Activated CD4-positive, alpha-beta T cell treated with anti-CD3 and anti-CD28 coated beads for 1 hour (primary cell): ENCODE results near the gene BOLA1.
A peak's percentile ranks its signal among the peaks of the same experiment; 100 is the strongest.
"Not testable (repeated sequence)": the region's sequence is repeated elsewhere in the genome, so short reads cannot be mapped to it uniquely, and the experiment has no call there.

Experiments
- DNase-seq: peaks from one replicate; pipeline ENCODE4 v3.0.0-alpha.2; 2020

Gene BOLA1, protein sequence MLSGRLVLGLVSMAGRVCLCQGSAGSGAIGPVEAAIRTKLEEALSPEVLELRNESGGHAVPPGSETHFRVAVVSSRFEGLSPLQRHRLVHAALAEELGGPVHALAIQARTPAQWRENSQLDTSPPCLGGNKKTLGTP

DNA sequence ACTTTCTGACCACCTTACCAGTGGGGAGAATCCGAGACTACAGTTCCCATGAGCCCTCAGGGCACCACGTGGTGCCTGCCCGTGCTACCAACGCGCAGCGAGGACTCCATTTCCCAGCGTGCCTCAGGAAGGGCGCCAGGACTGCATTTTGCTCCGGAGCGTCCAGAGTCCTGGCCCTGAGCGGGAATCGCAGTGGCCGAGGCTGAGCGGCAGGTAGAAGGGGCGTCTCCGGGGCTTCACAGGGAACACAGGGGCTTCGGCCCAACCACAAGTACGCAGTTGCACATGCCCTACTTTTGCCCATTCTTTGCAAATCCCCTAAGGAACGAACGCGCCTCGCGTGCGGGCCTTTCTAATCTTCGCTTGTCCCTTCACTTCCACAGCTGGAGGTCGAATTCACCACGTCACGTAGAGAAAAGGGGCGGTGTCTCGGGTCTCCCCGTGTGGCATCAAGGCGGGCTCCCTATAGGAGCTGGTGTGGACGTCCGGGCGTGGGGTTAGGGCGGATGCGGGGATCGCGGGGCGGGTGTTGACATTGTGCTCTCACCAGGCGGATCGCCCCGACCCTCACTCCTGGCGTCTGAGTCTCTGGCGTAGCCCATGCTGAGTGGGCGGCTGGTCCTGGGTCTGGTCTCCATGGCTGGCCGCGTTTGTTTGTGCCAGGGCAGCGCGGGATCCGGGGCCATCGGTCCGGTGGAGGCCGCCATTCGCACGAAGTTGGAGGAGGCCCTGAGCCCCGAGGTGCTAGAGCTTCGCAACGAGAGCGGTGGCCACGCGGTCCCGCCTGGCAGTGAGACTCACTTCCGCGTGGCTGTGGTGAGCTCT, at the start of gene BOLA1:
TSS of gene BOLA1 (plus strand) at position 109 of the 825 bp plus-strand sequence. CDS start at position 601, 492 bp downstream.
- peak; percentile 71 for DNase-seq

DNA sequence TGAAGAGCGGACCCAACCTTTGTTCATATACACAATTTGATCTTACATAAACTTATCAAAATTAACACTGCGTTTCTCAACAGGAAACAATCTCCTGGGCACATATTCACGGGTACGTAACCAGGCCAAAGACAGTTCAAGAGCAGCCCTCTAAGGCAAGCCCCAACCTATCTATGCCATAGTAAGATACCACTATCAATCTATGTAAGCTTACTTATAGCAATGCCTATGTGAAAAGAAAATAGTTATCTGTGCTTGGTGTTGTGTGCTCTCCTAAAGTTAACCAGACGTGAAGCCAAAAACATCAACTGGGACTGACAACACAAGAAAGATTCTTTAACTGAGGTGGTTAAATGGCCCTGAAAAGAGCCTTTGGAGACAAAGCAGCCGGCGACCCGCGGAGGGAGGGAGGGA, 49.4 kb upstream of the BOLA1 start:
- no peak for DNase-seq

DNA sequence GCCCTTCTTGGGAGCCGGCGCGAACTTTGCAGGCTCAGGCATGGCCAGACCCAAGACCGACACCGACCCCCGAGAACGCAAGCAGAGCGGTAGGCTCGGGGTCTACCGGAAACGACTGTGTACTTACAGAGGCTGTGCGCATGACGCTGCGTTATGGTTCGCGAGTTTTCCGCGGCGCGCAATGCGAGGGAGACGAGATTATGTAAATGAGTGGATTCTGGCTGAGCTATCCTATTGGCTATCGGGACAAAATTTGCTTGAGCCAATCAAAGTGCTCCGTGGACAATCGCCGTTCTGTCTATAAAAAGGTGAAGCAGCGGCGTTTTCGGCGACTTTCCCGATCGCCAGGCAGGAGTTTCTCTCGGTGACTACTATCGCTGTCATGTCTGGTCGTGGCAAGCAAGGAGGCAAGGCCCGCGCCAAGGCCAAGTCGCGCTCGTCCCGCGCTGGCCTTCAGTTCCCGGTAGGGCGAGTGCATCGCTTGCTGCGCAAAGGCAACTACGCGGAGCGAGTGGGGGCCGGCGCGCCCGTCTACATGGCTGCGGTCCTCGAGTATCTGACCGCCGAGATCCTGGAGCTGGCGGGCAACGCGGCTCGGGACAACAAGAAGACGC, 48.5 kb upstream of the BOLA1 start:
- not testable (repeated sequence) for DNase-seq

DNA sequence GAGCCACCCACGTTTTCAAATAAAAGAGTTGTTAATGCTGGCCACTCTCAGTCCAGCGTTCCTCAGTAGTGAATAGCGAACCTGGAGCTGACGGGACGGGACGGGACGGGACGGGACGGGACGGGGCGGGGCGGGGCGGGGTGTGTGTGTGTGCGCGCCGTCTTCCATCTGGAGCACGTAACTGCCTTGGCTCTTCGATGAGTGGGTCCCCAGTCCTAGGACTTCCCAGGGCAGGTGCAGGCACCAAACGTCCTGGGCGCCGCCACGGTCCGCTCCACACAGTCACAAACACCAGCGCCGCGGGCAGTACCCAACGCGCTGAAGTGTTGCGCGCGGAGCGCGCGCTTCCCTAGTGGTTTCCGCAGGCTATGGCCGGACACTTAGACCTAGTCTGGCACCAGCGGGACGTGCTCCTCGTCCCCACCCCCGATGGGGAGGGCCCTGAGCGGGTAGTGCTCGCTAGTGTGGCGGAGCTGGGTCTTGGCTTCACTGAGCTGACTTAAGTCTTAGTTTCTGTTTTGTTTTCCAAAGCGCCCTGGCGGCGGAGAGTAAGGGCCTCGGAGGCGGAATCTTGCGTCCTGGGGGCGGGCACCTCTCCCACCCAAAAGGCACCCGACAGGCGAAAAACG, 47.7 kb upstream of the BOLA1 start:
- not testable (repeated sequence) for DNase-seq

DNA sequence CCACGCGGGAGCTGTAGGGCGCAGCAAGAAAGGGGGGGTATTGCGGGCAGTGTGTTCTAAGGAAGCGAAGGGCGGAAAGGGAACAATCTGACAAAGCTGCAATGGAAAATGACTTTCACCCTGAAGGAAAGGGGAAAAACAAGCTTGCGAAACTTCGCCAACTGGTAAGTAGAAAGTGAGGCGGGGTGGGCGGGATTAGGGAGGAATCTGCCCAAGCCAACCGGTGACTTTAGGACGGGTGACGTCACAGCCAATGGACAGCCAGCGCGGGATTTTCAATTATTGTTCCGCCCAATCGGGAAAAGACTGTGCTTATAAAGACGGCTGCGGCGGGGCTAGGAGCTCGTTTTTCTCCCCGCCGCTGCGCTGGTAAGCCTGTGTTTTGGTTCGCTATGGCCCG, 47.1 kb upstream of the BOLA1 start:
- not testable (repeated sequence) for DNase-seq

DNA sequence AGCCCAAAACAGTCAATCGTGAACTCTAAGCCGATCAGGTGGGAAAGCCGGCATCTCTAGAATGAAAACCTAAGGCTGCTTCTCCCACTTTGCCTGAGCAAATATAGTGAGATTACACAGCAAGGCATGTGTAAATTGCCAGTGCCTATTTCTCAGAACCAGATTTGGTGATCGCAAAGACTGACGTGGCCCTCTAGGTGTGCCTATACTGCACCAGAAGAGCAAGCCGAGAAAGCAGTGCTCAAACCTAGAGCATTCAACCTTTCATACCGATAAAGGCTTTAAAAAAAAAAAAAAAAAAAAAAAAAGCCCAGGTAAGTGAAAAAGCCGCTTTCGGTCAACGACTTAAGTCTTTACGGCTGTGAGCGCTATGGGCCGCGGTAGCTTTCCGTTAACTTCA, 39.1 kb upstream of the BOLA1 start:
- not testable (repeated sequence) for DNase-seq

DNA sequence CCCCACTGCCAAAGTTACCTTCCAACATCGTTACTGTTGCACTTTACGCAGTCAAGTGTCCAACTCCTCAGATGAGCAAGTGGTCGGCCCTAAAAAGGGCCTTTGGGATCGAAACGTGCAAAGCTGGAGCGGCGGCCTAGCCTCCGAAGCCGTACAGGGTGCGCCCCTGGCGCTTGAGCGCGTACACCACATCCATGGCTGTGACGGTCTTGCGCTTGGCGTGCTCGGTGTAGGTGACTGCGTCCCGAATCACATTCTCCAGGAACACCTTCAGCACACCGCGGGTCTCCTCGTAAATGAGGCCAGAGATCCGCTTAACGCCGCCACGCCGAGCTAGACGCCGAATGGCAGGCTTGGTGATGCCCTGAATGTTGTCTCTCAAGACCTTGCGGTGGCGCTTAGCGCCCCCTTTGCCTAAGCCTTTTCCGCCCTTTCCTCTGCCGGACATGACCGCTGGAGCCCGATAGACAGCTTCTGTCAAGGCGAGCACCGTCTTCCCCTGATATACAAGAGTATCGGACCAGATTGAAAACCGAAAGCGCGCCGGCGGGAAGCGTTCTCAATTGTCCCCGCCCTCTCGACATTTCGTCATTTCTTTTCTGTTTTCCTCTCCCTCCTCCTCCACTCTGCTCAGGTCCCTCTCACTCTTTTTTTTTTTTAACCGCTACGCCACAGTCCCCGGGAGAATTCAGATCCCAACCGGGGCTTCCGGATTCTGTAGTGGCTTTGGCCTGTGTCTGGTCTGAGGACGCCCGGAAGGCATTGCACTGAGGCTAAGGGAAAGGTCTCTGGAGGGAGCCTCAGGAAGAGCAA, 38.5 kb upstream of the BOLA1 start:
- not testable (repeated sequence) for DNase-seq

DNA sequence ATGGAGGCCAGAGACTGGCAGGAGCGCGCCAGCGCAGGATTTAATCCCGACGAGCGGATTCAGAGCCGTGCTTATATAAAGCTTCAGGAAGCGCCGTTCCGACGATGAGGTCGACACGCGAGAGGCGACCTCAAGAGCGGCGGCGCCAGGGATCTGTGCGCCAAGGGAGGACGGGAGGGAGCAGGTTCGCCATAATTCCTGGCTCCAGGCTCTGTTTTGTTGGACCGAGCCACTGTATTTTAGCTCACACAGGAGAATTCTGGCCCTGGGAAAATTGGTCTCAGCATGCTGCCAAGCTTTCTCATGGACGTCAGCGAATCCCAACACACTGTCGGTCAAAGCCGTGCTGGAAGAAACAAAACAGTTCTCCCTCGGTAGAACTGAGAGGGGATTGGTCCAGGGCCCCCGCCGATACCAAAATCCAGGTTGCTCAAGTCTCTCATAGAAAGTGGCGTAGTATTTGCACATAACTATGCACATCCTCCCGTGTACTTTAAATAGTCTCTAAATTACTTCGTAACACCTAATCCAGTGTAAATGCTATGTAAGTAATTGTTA, 37.8 kb upstream of the BOLA1 start:
- not testable (repeated sequence) for DNase-seq

DNA sequence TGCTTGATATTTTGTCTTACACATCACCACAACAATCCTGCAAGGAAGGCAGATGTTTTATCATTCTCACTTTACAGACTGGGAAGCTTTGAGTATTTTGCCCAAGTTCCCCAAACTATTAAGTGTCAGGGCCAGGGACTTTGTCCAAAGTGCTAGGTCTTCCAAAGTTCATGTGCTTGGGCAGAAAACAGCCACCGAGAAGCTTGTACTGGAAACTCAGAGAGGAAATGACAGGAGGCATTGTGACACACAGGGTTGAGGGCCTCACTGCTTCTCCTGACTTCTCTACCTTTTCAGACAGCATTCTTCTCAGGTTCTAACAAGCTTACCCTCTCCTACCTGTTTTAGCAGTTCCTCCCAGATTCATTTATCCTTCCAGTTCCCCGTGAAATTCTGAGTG, 32.5 kb upstream of the BOLA1 start:
- not testable (repeated sequence) for DNase-seq

DNA sequence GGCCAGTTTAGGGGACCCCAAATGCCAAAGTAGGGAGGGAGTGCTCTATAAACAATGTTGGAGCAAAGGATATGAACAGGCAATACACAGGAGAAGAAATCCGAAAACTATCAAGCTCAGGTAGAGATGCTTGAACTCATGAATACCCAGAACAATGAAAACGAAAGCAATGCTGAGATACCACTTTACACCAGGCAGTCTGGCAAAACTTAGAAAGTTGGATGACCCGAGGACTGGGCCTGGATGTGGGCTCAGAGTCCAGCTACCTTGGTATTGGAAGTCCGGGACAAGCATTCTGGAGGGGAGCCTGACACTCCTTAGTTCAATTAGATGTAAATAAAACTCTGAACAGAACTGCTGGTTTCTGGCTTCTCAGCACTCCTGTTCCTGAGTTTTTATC, 26.3 kb upstream of the BOLA1 start:
- DNase-seq = not testable (repeated sequence)

DNA sequence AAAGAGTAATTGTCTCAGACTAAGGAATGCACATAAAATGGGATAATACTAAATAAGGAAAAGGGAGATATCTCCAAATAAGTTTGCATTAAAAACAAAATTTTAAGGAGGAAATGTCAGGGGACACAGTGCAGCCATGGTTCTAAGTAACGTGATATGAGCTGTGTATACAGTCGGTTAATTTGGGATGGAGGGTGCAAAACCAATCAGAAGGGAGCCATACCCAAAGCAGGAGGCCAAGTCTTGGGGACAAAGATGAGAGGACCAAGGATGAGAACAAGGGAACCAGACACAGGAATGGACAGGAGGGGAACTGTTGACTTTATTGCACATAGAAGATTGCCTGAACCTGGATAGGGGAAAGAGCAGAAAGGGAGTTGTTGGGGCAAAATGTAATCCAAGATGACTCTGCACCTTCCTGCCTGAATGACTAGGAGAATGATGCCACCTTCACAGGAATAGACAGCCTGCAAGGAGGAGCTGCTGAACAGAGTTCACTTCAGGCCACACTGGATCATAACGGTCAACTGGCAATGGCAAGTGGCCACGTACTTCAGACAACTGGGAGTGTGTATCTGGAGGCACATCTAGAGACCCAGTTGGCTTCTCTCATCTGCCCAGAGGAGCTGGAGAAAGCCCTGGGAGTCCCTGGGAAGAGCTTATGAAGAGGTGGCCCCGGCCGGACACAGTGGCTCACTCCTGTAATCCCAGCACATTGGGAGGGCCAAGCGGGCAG, 22.0 kb upstream of the BOLA1 start:
- DNase-seq = no peak

DNA sequence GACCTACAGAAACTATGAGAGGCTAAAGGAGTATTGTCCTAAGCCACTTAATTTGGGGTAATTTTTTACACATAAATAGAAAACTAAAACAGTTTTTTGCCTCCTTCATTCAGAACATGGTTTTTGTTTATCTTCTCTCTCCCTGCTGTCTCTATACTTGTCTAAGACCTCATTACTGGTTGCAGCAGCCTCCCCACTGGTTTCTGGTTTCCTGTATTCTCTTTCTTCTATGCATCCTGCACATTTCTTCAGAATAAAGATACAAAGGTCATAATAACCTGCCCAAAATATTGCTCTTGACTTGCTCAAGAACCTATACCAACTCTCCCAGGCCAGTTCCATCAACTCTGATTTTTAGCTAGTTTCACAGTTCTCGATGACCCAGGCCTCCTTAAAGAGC, 19.8 kb upstream of the BOLA1 start:
- DNase-seq = no peak

DNA sequence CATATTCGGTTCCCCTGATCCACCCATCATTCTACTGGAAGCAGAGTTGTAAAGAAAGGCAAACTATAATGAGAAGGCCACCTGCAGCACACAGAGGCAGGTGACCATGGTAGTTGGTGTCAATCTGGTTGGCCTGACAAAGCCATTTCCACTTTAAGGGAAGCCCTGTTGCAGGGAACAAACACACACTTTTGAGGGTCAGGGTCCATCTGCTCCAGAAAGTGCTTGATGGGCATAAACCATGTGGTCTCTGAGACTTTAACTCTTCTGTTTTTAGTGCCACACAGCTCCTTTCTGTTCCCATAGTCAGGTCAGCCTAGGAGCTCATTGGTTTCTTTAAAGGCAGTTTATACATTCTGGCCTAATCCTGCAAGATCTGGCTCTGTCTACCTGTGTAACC, 17.5 kb upstream of the BOLA1 start:
- DNase-seq = no peak

DNA sequence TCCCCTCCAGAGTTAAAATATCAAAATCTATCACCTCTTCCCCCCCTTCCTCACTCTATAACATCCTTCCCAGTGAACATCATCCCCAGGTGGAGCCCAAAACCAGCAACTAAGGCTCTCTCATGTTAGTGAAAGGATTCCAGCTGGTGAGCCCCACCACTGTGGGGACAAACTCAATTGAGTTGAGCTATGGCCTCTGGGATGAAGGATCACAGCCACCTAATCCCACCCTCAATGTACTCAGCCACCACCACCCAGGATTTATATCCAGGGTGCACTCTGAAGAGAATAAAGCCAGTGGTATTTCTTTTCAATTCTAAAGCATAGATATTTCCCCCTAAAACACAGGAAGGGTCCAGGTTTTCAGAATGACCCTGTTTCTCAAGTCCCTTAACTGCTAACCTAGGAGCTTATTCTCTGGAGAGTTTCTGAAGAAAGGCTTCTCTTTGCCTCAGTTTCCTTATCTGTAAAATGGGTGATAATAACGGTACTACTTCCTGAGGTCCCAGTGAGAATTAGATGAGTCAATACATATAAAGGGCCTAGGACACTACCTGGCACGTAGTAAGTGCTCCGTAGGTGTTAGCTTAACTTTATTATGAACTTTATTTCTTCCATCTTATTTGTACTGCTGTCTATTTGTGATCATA, 15.6 kb upstream of the BOLA1 start:
- no peak for DNase-seq

DNA sequence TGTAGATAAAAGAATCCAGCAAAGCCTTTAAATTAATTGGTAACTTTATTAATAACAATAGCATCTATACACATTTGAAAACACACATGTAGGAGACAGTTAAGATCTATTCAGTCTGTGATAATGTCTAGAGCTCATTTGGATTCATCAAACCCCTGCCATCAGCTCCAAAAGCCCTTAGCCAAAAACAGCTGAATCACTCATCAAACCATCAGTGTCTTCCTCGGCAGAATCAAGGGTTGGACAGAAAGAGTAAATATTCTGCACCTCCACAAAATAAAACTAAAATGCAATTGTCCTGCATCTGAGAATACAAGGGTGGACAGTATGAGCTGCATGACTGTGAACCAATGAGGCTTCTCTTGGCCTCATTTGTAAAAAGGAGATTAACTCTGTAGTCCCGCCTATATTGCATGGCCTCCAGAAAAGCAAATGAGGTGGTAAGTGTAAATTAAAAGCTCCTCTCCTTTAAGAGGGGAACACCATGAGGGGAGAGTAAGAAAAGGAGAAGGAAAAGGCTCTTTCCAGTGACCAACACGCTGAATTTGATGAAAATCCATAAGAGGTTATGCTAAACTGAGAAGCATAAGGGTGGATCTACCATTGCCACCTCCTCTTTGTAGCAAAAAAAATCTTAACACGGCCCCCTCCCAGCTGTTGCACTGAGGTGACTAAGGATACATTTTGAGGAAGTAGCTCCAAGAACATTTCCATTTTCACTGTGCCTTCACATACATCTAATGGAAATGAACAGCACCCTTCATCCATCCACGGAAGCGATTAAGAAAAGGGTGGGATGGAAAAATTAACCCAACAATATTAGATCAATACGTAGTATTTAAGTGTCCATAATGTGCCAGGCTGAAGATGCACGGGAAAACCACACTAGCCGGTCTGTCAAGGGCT, 14.7 kb upstream of the BOLA1 start:
- no peak for DNase-seq

DNA sequence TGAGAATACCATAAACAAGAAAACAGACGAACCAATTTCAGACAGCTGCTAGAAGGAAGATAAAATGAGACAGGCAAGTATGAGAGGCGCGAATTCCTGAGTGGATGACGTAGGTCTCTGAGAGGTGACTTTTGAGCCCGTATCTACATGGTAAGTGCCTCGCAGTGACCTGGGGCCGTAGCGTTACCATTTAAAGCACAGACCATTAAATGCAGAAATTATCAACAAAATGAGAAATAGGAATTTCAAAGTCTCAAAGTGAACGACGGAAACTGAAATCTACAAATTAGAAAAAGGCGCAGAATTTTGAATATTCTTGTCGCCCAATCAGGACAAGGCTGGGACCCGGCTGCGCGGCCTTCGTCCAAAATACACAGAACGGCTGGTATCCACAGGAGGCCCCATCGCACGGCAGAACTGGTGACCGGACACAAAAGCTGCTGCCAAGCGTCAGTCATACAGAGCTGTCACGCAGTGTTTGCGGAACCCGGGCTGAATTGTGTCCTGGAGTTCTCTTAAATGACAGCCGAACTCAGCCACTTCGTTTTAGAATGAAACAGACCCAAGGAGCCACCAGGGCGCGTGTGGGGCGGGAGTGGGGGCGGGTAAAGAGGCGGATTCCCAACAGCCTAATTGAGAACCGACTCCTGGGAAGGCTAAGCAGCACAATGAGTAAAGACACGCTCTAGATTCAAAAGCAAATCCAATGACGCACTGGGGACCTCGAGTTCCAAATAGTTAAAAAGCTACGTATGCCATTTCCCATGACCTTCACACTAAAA, 13.8 kb upstream of the BOLA1 start:
- DNase-seq = peak; percentile 45

DNA sequence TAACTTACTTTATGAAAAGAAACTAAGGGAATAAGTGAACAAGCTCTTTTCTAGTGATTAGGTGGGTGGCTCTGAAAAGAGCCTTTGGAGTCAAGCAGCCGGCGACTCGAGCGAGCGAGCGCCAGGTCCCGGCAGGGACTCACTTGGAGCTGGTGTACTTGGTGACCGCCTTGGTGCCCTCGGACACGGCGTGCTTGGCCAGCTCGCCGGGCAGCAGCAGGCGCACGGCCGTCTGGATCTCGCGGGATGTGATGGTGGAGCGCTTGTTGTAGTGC, 13.3 kb upstream of the BOLA1 start:
- DNase-seq = not testable (repeated sequence)

DNA sequence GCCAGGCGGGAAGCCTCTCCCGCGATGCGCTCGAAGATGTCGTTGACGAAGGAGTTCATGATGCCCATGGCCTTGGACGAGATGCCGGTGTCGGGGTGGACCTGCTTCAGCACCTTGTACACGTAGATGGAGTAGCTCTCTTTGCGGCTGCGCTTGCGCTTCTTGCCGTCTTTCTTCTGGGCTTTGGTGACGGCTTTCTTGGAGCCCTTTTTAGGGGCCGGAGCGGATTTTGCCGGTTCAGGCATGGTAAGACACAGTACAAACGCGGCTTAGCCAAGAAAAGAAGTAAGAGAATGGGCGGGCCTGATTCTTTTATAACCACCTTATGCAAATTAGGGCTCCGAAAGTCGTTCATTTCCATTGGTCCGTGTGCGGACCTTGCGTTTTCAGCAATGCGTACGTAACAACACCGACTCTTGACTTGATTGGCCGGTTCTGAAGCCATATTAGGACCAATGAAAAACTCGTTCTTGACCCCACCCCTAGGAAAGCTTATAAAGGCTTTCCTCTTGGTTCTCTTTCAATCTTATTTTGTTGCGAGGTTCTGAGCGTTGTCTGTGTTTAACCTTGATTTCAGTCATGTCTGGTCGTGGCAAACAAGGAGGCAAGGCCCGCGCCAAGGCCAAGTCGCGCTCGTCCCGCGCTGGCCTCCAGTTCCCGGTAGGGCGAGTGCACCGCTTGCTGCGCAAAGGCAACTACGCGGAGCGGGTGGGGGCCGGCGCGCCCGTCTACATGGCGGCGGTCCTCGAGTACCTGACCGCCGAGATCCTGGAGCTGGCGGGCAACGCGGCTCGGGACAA, 12.8 kb upstream of the BOLA1 start:
- peak; percentile 76 for DNase-seq

DNA sequence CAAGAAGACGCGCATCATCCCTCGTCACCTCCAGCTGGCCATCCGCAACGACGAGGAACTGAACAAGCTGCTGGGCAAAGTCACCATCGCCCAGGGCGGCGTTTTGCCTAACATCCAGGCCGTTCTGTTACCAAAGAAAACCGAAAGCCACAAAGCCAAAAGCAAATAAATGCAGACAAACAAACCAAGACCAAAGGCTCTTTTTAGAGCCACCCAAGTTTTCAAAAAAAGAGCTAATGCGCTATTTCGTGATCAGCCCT, 12.2 kb upstream of the BOLA1 start:
- not testable (repeated sequence) for DNase-seq
